Effector memory CD8-positive, alpha-beta T cell (primary cell): Measurements from ENCODE around the gene LNX1.

Source experiments
- ATAC-seq: fragments of 150-1000 bp; cut with Tn5 transposase; replicated peaks from 2 replicates; pipeline ENCODE4 v1.10.0; 2021; ENCODE audit warnings: mild to moderate bottlenecking, moderate library complexity
- DNase-seq, 3 experiments: peaks; one replicate each; pipeline ENCODE4 v3.0.0; 2021
- H3K27ac Mint-ChIP-seq, 2 donors: one replicate each; pipeline ENCODE4 v1.8.0; 2022; ENCODE audit warnings: mild to moderate bottlenecking in 2 of 2, mixed read lengths in 2 of 2, moderate library complexity in 2 of 2
- H3K27me3 Mint-ChIP-seq, 2 donors: one replicate each; pipeline ENCODE4 v1.8.0; 2022; ENCODE audit warnings: mixed read lengths in 2 of 2
- H3K36me3 Mint-ChIP-seq: one replicate; pipeline ENCODE4 v1.8.0; 2022; ENCODE audit warnings: mild to moderate bottlenecking, moderate library complexity, mixed read lengths; ENCODE audit not compliant: insufficient read depth
- H3K4me1 Mint-ChIP-seq, 2 donors: one replicate each; pipeline ENCODE4 v1.8.0; 2022; ENCODE audit warnings: low read depth in 2 of 2, mixed read lengths in 2 of 2
- H3K4me3 Mint-ChIP-seq, 2 donors: one replicate each; pipeline ENCODE4 v1.8.0; 2022; ENCODE audit warnings: mild to moderate bottlenecking in 2 of 2, mixed read lengths in 2 of 2, moderate library complexity in 2 of 2
- H3K9me3 Mint-ChIP-seq, 2 donors: one replicate each; pipeline ENCODE4 v1.8.0; 2022; ENCODE audit warnings: mixed read lengths in 2 of 2

The LNX1 gene

GRCh38 chr4:53465281-53465680 is 126.0 kb downstream of the LNX1 start:
- no peak for DNase-seq

GRCh38 chr4:53463340-53463739 is 127.9 kb downstream of the LNX1 start:
- H3K4me1 Mint-ChIP-seq: no peaks in the 10 kb centered on the region
- peaks cover 32% of the 10 kb centered on the region for H3K36me3 Mint-ChIP-seq
- DNase-seq: no peak
- peaks cover 6 to 9% of the 10 kb centered on the region in 2 donors for H3K9me3 Mint-ChIP-seq
- no peak overlapping the region for H3K4me3 Mint-ChIP-seq
- no peaks in the 10 kb centered on the region for H3K27me3 Mint-ChIP-seq
- ATAC-seq: no peak
- no peak overlapping the region for H3K27ac Mint-ChIP-seq

More at GRCh38 chr4:53465281-53465680, 126.0 kb downstream of the LNX1 start:
- ATAC-seq: no peak
- H3K36me3 Mint-ChIP-seq: peaks cover 15% of the 10 kb centered on the region
- H3K27ac Mint-ChIP-seq: no peak overlapping the region
- no peak overlapping the region for H3K4me3 Mint-ChIP-seq
- H3K9me3 Mint-ChIP-seq: peaks cover 6 to 18% of the 10 kb centered on the region in 2 donors
- H3K27me3 Mint-ChIP-seq: no peaks in the 10 kb centered on the region
- no peaks in the 10 kb centered on the region for H3K4me1 Mint-ChIP-seq

- H3K36me3 Mint-ChIP-seq: peaks cover 41% of the 10 kb centered on the region
- H3K9me3 Mint-ChIP-seq: no peaks in the 10 kb centered on the region
- no peak overlapping the region for H3K27ac Mint-ChIP-seq
- ATAC-seq: no peak
- H3K4me3 Mint-ChIP-seq: no peak overlapping the region
- no peaks in the 10 kb centered on the region for H3K4me1 Mint-ChIP-seq
- no peak for DNase-seq
- H3K27me3 Mint-ChIP-seq: no peaks in the 10 kb centered on the region
These were observed 130.0 kb downstream of the LNX1 start for GRCh38 chr4:53461244-53461643.

- H3K27ac Mint-ChIP-seq: no peak overlapping the region
- peaks cover 0 to 5% of the 10 kb centered on the region in 2 donors for H3K4me1 Mint-ChIP-seq
- H3K4me3 Mint-ChIP-seq: no peak overlapping the region
- ATAC-seq (no peak), DNase-seq (no peak)
- H3K27me3 Mint-ChIP-seq: no peaks in the 10 kb centered on the region
- no peaks in the 10 kb centered on the region for H3K9me3 Mint-ChIP-seq
- peaks cover 52% of the 10 kb centered on the region for H3K36me3 Mint-ChIP-seq
These were observed 131.7 kb downstream of the LNX1 start for GRCh38 chr4:53459548-53459947.

GRCh38 chr4:53456178-53456577 is 135.1 kb downstream of the LNX1 start:
- Mint-ChIP-seq H3K4me3 (no peak overlapping the region), H3K36me3 (peaks cover 76% of the 10 kb centered on the region)

DNA sequence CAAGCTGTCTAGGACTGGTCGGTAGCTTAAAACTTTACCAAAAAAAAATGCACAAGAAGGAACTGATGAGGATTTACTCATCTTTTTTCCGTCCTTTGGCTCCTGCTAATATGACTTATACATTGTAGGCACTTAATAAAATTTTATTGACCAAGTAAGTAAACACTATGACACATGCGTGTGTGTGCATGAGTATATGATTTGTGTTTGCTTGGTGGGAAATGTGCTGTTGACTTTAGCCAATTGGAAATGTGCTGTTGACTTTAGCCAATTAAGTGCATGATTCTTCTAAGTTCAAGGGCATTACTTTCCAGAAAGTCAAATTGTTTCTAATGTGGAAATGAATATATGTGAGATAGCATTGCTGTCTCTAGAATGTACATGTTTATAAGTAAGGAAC is 135.5 kb downstream of the LNX1 start:
- Mint-ChIP-seq H3K27me3 (no peaks in the 10 kb centered on the region), H3K36me3 (peaks cover 76% of the 10 kb centered on the region), H3K9me3 (no peaks in the 10 kb centered on the region), H3K27ac (no peak overlapping the region), H3K4me1 (peaks cover 0 to 5% of the 10 kb centered on the region in 2 donors), H3K4me3 (no peak overlapping the region)
- ATAC-seq: no peak
- no peak for DNase-seq

More at GRCh38 chr4:53456178-53456577, 135.1 kb downstream of the LNX1 start:
- no peak for ATAC-seq
- Mint-ChIP-seq H3K4me1 (peaks cover 0 to 5% of the 10 kb centered on the region in 2 donors), H3K27ac (no peak overlapping the region), H3K9me3 (no peaks in the 10 kb centered on the region), H3K27me3 (no peaks in the 10 kb centered on the region)
- no peak for DNase-seq

DNA sequence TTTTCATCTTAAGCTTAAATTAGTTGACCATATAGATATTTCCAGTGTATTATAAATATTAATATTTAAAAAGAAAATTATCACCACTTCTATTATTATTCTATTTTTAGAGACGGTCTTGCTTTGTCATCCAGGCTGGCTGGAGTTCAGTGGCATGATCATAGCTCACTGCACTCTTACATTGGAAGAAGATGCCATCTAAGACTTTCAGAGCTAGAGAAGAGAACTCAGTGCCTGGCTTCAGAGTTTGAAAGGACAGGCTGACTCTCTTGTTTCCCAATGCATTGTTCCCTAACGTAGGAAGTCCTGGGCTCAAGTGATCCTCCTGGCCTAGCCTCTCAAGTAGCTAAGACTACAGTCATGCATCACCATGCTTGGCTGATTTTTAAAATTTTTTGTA is 137.9 kb downstream of the LNX1 start:
- peaks cover 2 to 10% of the 10 kb centered on the region in 2 donors for H3K4me1 Mint-ChIP-seq
- ATAC-seq: no peak
- H3K27ac Mint-ChIP-seq: no peak overlapping the region
- no peaks in the 10 kb centered on the region for H3K9me3 Mint-ChIP-seq
- peaks cover 57% of the 10 kb centered on the region for H3K36me3 Mint-ChIP-seq
- H3K4me3 Mint-ChIP-seq: no peak overlapping the region
- DNase-seq: no peak
- H3K27me3 Mint-ChIP-seq: no peaks in the 10 kb centered on the region

DNA sequence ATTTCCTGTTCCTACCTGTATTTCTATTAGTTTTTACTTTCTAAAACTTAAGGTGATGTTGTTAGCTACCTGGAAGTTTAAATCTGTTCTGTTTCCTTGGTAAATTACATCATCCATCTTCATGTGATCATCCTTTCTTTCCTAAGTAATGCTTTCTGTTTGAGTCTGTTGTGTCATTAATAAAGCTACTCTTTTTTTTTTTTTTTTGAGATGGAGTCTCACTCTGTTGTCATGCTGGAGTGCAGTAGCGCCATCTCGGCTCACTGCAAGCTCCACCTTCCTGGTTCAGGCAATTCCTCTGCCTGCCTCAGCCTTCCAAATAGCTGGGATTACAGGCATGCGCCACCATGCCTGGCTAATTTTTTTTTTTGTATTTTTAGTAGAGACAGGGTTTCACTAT is 140.5 kb downstream of the LNX1 start:
- Mint-ChIP-seq H3K9me3 (no peaks in the 10 kb centered on the region), H3K4me1 (peaks cover 4 to 15% of the 10 kb centered on the region in 2 donors), H3K4me3 (no peak overlapping the region), H3K27me3 (no peaks in the 10 kb centered on the region), H3K36me3 (peaks cover 55% of the 10 kb centered on the region), H3K27ac (peak overlapping the region; percentile 46 to 51)
- no peak for DNase-seq
- no peak for ATAC-seq

GRCh38 chr4:53444954-53445353 is 146.3 kb downstream of the LNX1 start:
- Mint-ChIP-seq H3K27me3 (no peaks in the 10 kb centered on the region), H3K4me3 (no peak overlapping the region), H3K4me1 (peaks cover 7 to 20% of the 10 kb centered on the region in 2 donors), H3K27ac (no peak overlapping the region), H3K36me3 (peaks cover 35% of the 10 kb centered on the region), H3K9me3 (no peaks in the 10 kb centered on the region)
- DNase-seq (no peak), ATAC-seq (no peak)

DNA sequence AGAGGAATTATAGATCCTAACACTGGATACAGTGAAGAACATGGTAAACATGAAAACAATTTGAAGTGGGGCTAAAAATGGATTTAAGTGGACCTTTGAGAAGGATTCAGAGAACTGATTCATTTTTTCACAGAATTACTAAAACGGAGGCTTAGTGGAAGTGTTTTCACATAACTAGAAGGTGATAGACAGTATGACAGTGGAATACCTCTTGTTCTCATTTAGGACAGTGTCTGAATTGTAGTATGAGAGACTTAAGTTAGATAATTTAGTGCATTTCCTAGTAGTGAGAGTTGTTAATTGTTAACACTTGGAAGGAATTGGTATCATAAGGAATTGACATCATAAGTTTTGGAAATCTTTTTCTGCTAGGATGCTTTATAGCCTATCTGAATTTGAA is 149.7 kb downstream of the LNX1 start:
- Mint-ChIP-seq H3K27me3 (no peaks in the 10 kb centered on the region), H3K4me3 (no peak overlapping the region), H3K36me3 (peaks cover 39% of the 10 kb centered on the region), H3K9me3 (no peaks in the 10 kb centered on the region), H3K4me1 (peaks cover 6 to 19% of the 10 kb centered on the region in 2 donors), H3K27ac (peak overlapping the region in 1 of 2 donors; percentile 41)
- no peak for DNase-seq
- ATAC-seq: no peak

DNA sequence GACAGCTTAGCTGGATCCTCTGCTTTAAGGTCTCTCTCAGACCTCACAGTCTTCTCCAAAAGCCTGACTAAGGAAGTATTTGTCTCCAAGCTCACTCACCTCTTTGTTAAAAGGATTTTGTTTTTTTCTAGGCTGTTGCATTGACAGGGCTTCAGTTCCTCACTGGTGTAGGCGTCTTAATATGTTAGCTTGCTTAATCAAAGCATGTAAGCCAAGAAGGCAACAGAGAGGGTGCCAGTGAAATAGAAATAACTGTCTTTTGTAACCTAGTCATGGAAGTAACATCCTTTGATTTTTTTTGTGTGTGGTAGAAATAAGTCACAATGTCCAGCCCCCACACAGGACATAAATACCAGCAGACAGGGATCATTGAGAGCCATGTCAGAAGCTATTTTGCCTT is 155.0 kb downstream of the LNX1 start:
- H3K4me3 Mint-ChIP-seq: no peak overlapping the region
- no peaks in the 10 kb centered on the region for H3K27me3 Mint-ChIP-seq
- ATAC-seq (no peak), DNase-seq (no peak)
- H3K27ac Mint-ChIP-seq: no peak overlapping the region
- H3K36me3 Mint-ChIP-seq: peaks cover 40% of the 10 kb centered on the region
- no peaks in the 10 kb centered on the region for H3K9me3 Mint-ChIP-seq
- H3K4me1 Mint-ChIP-seq: peaks cover 11 to 22% of the 10 kb centered on the region in 2 donors

DNA sequence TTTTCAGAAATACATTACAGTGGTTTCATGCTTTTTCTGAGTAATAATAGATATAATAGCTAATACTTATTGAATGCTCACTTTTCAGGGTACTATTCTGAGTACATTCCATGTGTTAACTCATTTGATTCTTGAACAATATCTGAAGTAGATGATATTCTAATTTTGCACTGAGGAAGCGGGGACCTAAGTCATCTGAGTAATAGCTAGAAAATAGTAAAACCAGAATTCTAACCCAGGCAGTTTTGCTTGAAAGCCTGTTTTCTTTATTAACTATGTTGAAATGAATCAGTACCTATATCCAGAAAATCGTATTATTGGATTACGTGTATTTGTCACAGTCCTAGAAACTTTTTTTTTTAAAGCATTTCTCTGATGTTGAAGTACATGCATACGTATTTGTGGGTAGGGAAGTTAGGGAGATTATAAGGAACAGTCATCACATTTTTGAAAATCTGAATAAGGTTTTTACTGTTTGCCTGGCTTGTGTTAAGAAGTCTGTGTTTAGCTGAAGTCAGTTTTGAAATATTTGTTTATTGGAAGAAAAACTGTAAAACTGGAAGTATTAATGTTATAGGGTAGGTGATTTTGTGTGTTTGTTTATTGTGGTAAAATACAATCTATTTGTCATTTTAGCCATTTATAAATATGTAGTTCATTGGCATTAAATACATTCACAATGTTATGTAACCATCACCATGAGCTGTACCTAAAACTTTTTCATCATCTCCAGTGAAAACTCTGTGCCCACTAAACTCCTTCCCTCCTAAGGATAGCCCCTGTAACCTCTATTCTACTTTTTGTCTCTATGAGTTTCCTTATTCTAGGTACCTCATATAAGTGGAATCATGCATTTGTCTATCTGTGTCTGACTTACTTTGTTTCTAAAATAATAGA is 158.5 kb downstream of the LNX1 start:
- Mint-ChIP-seq H3K27me3 (no peaks in the 10 kb centered on the region), H3K36me3 (peaks cover 62% of the 10 kb centered on the region), H3K27ac (no peak overlapping the region), H3K9me3 (no peaks in the 10 kb centered on the region), H3K4me3 (no peak overlapping the region), H3K4me1 (peaks cover 12 to 20% of the 10 kb centered on the region in 2 donors)
- ATAC-seq (no peak), DNase-seq (no peak)

GRCh38 chr4:53431052-53431451 is 160.2 kb downstream of the LNX1 start:
- Mint-ChIP-seq H3K9me3 (no peaks in the 10 kb centered on the region), H3K27me3 (no peaks in the 10 kb centered on the region), H3K4me3 (no peak overlapping the region), H3K36me3 (peaks cover 51% of the 10 kb centered on the region), H3K4me1 (peaks cover 9 to 13% of the 10 kb centered on the region in 2 donors), H3K27ac (peak overlapping the region in 1 of 2 donors; percentile 69)
- DNase-seq (no peak), ATAC-seq (peak; percentile 88)

- Mint-ChIP-seq H3K9me3 (no peaks in the 10 kb centered on the region), H3K27me3 (no peaks in the 10 kb centered on the region), H3K36me3 (peaks cover 43% of the 10 kb centered on the region), H3K4me1 (peaks cover 11 to 30% of the 10 kb centered on the region in 2 donors), H3K4me3 (no peak overlapping the region), H3K27ac (no peak overlapping the region)
- ATAC-seq: no peak
- no peak for DNase-seq
These were observed 163.9 kb downstream of the LNX1 start for GRCh38 chr4:53427366-53427765.
